Activated CD4-positive, alpha-beta T cell treated with anti-CD3 and anti-CD28 coated beads for 36 hours (primary cell): ENCODE results near the gene DNAJA2. TPM values are rescaled to one million over a fixed set of nuclear protein-coding genes. Genes with fewer than 3 reads are reported as not detected.

ENCODE experiments used
- ATAC-seq: fragments of 200-7000 bp; cut with Tn5 transposase; one replicate; pipeline ENCODE4 v1.10.0; 2021; ENCODE audit warnings: mild to moderate bottlenecking, moderate library complexity
- CTCF ChIA-PET: fragments of 350-600 bp; sonication (Branson Sonifier 250); formaldehyde crosslinking; loops from one replicate; lab custom pipeline; 2021; ENCODE audit warnings: antibody characterized with exemption; lab: Charles Lee
- POLR2A ChIA-PET: fragments of 350-600 bp; sonication (Branson Sonifier 250); formaldehyde crosslinking; loops from one replicate; lab custom pipeline; 2021; ENCODE audit warnings: antibody characterized with exemption, inconsistent platforms; lab: Charles Lee
- DNase-seq: peaks from one replicate; pipeline ENCODE4 v3.0.0-alpha.2; 2020
- H3K27ac Mint-ChIP-seq: one replicate; pipeline ENCODE4 v1.8.0; 2021; ENCODE audit warnings: mixed read lengths
- H3K27me3 Mint-ChIP-seq: one replicate; pipeline ENCODE4 v1.8.0; 2021; ENCODE audit warnings: mixed read lengths
- H3K36me3 Mint-ChIP-seq: one replicate; pipeline ENCODE4 v1.8.0; 2021; ENCODE audit warnings: low read depth, mixed read lengths
- H3K4me1 Mint-ChIP-seq: one replicate; pipeline ENCODE4 v1.8.0; 2021; ENCODE audit warnings: mixed read lengths
- H3K4me3 Mint-ChIP-seq: one replicate; pipeline ENCODE4 v1.8.0; 2021; ENCODE audit warnings: mild to moderate bottlenecking, moderate library complexity, mixed read lengths
- H3K9me3 Mint-ChIP-seq: one replicate; pipeline ENCODE4 v1.8.0; 2021; ENCODE audit warnings: low read depth, mixed read lengths
- intact Hi-C, 2 experiments: fragments of 100-400 bp; cut with DNase I in 1 of 2; cut with micrococcal nuclease in 1 of 2; formaldehyde crosslinking; loops; one replicate each; pipeline versions ENCODE4 v1.14.2 to v1.15.1; 2022 to 2024; cut with DNase I, micrococcal nuclease
- total RNA-seq, 2 experiments: library from RNA; stranded (reverse); gene quantifications; one replicate each; pipeline ENCODE4 v1.2.3, GENCODE V29; 2021

Gene DNAJA2
- total RNA-seq, 2 experiments from 2014 or later: 57.2 to 71.2 TPM

GRCh38 chr16:46914556-46915201, 58.8 kb downstream of the DNAJA2 start:
- intact Hi-C loops: no loop called here
- H3K27me3 Mint-ChIP-seq: no peaks in the 10 kb centered on the region
- H3K36me3 Mint-ChIP-seq: peaks cover 12% of the 10 kb centered on the region
- DNase-seq (no peak), ATAC-seq (no peak)
- no peaks in the 10 kb centered on the region for H3K9me3 Mint-ChIP-seq
- ChIA-PET POLR2A (no interaction called here), CTCF (interaction anchor here (0.7 to 1.0 kb wide), 3 partner anchors 14 to 61 kb away, joined by 3 to 10 read pairs (median 3); no protein-coding TSS in a partner anchor)
- no peak overlapping the region for H3K27ac Mint-ChIP-seq
- H3K4me1 Mint-ChIP-seq: peaks cover 5% of the 10 kb centered on the region
- H3K4me3 Mint-ChIP-seq: no peak overlapping the region

GRCh38 chr16:46911650-46912049, 61.8 kb downstream of the DNAJA2 start:
- ChIA-PET CTCF (interaction anchor here (0.7 to 2.0 kb wide), 5 partner anchors 51 to 1323 kb away, joined by 3 to 7 read pairs (median 3); no protein-coding TSS in a partner anchor), POLR2A (no interaction called here)
- peaks cover 5% of the 10 kb centered on the region for H3K4me1 Mint-ChIP-seq
- H3K27ac Mint-ChIP-seq: no peak overlapping the region
- peaks cover 15% of the 10 kb centered on the region for H3K36me3 Mint-ChIP-seq
- H3K4me3 Mint-ChIP-seq: no peak overlapping the region
- no peaks in the 10 kb centered on the region for H3K27me3 Mint-ChIP-seq
- DNase-seq (no peak), ATAC-seq (no peak)
- H3K9me3 Mint-ChIP-seq: no peaks in the 10 kb centered on the region
- intact Hi-C loops: no loop called here

GRCh38 chr16:46911038-46911437, 62.4 kb downstream of the DNAJA2 start:
- Mint-ChIP-seq H3K36me3 (peaks cover 15% of the 10 kb centered on the region), H3K27me3 (no peaks in the 10 kb centered on the region), H3K4me1 (peaks cover 5% of the 10 kb centered on the region), H3K27ac (no peak overlapping the region), H3K9me3 (no peaks in the 10 kb centered on the region), H3K4me3 (no peak overlapping the region)
- ATAC-seq: no peak
- no peak for DNase-seq
- intact Hi-C loops: no loop called here
- CTCF ChIA-PET: interaction anchor here (0.7 to 3.5 kb wide), 5 partner anchors 57 to 1323 kb away, joined by 3 to 38 read pairs (median 3); no protein-coding TSS in a partner anchor
- POLR2A ChIA-PET: no interaction called here

DNA sequence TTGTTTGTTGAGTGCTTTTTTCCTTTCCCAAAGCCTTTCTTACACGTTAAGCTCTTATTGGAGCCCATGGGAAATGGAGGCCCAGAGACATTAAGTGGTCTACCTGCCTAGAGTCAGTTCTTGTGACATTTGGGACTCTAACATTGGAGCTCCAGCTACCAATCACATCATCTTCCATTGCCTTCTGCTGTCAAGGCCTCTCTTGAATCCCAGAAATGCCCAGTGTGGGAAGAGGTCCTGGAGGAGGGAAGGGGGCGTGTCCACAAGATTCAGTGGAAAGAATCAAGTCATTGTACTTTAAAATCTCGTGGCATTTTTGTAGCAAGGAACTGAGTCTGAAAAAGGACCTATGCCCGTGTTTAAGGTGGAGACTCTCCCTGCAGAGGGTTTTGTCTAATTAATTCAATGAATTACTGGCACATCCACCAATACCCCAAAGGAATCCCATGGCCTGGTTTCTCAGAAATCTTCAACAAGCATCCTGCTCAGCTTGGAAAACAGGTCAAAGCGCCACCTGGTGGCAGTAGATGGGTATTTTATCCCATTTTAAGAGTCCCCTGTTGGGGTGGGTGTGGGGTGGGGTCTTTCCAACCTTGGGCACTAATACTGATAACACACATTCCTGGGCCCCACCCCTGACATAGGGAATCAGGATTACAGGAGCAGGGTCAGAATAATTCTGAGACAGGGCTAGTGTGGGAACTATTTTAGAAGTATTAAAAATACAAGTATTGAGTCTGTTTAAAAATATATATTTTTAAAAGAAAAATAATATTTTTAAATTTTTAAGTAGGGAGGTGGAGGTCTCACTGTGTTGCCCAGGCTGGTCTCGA, 64.7 kb downstream of the DNAJA2 start:
- no peaks in the 10 kb centered on the region for H3K9me3 Mint-ChIP-seq
- ChIA-PET CTCF (interaction anchor here (0.6 to 3.5 kb wide), 18 partner anchors 9 to 1270 kb away, joined by 3 to 38 read pairs (median 3); no protein-coding TSS in a partner anchor), POLR2A (no interaction called here)
- intact Hi-C loops: loop anchor here (1.0 to 5.0 kb wide), 5 partner anchors 24 to 356 kb away; partner anchors contain the start of genes GPT2 (in 1 of the 2), ORC6 (in 1 of the 2) and VPS35 (in 1 of the 2)
- no peaks in the 10 kb centered on the region for H3K27me3 Mint-ChIP-seq
- DNase-seq (peak; percentile 77), ATAC-seq (peak; percentile 36)
- no peak overlapping the region for H3K27ac Mint-ChIP-seq
- H3K4me1 Mint-ChIP-seq: peaks cover 5% of the 10 kb centered on the region
- H3K4me3 Mint-ChIP-seq: no peak overlapping the region
- H3K36me3 Mint-ChIP-seq: peaks cover 8% of the 10 kb centered on the region

GRCh38 chr16:46907061-46907774, 66.3 kb downstream of the DNAJA2 start:
- no peaks in the 10 kb centered on the region for H3K27me3 Mint-ChIP-seq
- peaks cover 8% of the 10 kb centered on the region for H3K36me3 Mint-ChIP-seq
- ATAC-seq (no peak), DNase-seq (no peak)
- intact Hi-C loops: loop anchor here (5.0 kb wide), 2 partner anchors 220 to 355 kb away; partner anchors contain the start of genes ORC6 (in 1 of the 2) and VPS35 (in 1 of the 2)
- ChIA-PET POLR2A (no interaction called here), CTCF (interaction anchor here (0.6 to 2.8 kb wide), 5 partner anchors 31 to 1179 kb away, joined by 3 to 28 read pairs (median 3); no protein-coding TSS in a partner anchor)
- H3K9me3 Mint-ChIP-seq: no peaks in the 10 kb centered on the region
- no peak overlapping the region for H3K27ac Mint-ChIP-seq
- H3K4me1 Mint-ChIP-seq: peaks cover 5% of the 10 kb centered on the region
- no peak overlapping the region for H3K4me3 Mint-ChIP-seq

DNA sequence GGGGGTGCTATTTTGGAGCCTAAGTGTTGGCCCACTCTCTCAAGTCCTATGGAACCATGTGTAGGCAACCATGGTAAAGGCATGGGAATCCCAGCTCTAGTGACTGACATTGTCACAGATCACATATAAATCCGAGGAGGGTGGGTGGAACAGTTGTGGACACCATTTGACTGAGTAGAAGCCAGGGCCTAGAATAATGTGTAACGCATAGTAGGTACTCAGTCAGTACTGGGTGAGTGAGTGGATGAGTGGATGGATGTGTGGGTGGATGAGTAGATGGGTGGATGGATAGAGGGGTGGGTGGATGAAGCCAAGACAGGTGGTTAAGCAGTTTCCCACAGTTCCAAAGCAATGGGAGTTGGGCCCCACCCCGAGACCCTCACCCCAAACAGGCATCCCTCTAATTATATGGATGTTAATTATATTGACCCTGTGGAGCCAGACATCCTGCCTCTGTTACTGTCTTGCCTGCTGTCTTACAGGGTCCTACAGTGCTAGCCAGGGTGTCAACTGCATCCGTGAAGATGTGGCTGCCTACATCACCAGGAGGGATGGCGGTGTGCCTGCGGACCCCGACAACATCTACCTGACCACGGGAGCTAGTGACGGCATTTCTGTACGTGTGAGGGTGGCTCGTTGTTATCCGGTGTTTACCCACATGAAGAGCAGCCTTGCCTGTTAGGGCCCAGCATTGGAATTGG, 67.0 kb downstream of the DNAJA2 start:
- no peaks in the 10 kb centered on the region for H3K9me3 Mint-ChIP-seq
- H3K36me3 Mint-ChIP-seq: peaks cover 9% of the 10 kb centered on the region
- no peaks in the 10 kb centered on the region for H3K27me3 Mint-ChIP-seq
- peaks cover 5% of the 10 kb centered on the region for H3K4me1 Mint-ChIP-seq
- intact Hi-C loops: loop anchor here (5.0 kb wide), 2 partner anchors 219 to 354 kb away; partner anchors contain the start of genes ORC6 (in 1 of the 2) and VPS35 (in 1 of the 2)
- no peak overlapping the region for H3K27ac Mint-ChIP-seq
- ATAC-seq (no peak), DNase-seq (no peak)
- CTCF ChIA-PET: interaction anchor here (0.6 to 2.8 kb wide), 6 partner anchors 30 to 1180 kb away, joined by 3 to 28 read pairs (median 3); no protein-coding TSS in a partner anchor
- POLR2A ChIA-PET: no interaction called here
- no peak overlapping the region for H3K4me3 Mint-ChIP-seq

Other genes with a start within 250 kb of the DNAJA2 start
- under 1 TPM; 0.05 to 0.27 TPM for gene MYLK3, start 225.3 kb downstream of the DNAJA2 start, total RNA-seq
- 10 to 100 TPM; 14.6 to 17.2 TPM for gene C16orf87, start 142.5 kb downstream of the DNAJA2 start, total RNA-seq
- gene GPT2, start 89.3 kb downstream of the DNAJA2 start, total RNA-seq: 10 to 100 TPM; 25.6 to 34.9 TPM
- gene NETO2, start 170.3 kb upstream of the DNAJA2 start, total RNA-seq: 1 to 10 TPM; 4.4 to 5.7 TPM